ENCODE measurements around the gene FITM1.

- TF ChIP-seq CTCF (conservative IDR thresholded peaks at IDR 0.05; ENCODE audit: low read depth, low read length) (no peak), EZH2 (IDR thresholded peaks at IDR 0.05; ENCODE audit: low read length, unreplicated experiment) (no peak), EZH2phosphoT487 (IDR thresholded peaks at IDR 0.05; ENCODE audit: borderline replicate concordance, low read length) (no peak)
Measured at GRCh38 chr14:24136684-24137528, 6.4 kb downstream of the FITM1 start.

All from PC-3 (cell line).